GM12865 (cell line): ENCODE data around the gene ZC3H18.
"Not testable (repeated sequence)": the region's sequence is repeated elsewhere in the genome, so short reads cannot be mapped to it uniquely, and the experiment has no call there.

Experiments
- DNase-seq: peaks from one replicate; pipeline ENCODE4 v3.0.0; 2010; ENCODE audit warnings: low read depth
- H3K4me3 ChIP-seq: 2 replicates; pipeline ENCODE4 v1.5.1; 2011; ENCODE audit warnings: mild to moderate bottlenecking, low read depth, low read length, control low read depth
- TF ChIP-seq, protein P1 (sequence below): IDR thresholded peaks from 2 replicates; pipeline ENCODE4 v1.5.1; 2011; ENCODE audit warnings: low read length, control low read depth, low read depth, inconsistent platforms; ENCODE audit not compliant: insufficient read depth; ENCODE audit errors: missing control alignments

The ZC3H18 gene

GRCh38 chr16:88602091-88602490 lies 31.9 kb downstream of the ZC3H18 start:
- DNase-seq, result no peak
- TF ChIP-seq, protein P1, sequence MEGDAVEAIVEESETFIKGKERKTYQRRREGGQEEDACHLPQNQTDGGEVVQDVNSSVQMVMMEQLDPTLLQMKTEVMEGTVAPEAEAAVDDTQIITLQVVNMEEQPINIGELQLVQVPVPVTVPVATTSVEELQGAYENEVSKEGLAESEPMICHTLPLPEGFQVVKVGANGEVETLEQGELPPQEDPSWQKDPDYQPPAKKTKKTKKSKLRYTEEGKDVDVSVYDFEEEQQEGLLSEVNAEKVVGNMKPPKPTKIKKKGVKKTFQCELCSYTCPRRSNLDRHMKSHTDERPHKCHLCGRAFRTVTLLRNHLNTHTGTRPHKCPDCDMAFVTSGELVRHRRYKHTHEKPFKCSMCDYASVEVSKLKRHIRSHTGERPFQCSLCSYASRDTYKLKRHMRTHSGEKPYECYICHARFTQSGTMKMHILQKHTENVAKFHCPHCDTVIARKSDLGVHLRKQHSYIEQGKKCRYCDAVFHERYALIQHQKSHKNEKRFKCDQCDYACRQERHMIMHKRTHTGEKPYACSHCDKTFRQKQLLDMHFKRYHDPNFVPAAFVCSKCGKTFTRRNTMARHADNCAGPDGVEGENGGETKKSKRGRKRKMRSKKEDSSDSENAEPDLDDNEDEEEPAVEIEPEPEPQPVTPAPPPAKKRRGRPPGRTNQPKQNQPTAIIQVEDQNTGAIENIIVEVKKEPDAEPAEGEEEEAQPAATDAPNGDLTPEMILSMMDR, result no peak

DNA sequence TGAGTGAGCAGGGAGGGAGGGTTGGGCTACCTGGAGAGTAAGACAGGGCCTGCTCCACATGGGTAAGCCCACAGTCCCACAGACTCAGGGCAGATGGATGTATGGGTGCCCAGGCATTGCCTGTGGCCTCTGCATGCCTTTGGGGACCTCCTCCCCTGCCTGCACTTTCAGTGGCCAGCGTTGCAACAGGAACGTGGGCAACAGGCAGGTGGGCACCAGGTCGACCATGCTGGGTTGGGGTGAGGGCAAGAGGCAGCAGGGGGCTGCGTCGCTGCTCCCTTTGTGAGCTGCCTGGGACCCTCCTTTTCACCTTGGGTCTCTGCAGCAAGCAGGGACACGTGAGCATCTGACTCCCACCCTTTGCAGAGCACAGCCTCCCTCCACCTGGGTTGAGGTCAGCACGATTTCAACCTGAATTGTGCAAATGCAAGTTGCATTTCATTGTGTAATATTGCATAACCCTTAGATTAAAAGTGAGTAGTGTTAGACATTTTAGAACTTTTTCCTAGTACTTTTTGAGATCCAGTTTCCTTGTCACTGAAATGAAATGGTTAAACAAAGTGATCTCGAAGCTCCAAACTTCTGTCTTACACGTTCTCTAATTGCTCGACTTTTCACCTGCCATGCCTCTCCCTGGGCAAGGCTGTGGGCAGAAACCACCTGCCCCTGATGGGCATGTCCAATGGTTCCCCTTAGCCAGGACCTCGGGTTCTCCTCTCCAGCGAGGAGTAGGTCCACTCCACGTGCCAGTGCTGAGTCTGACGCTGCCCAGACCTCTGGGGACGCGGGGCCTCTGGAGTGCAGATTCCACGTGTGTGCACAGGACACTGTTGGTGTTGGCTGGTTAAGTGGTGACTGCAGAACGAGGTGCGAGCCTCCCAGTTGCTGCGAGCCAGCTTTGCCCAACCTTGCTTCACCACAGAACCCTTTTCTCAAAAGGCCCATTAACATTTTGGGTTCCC lies 35.3 kb downstream of the ZC3H18 start:
- TF ChIP-seq, protein P1, result no peak
- DNase-seq, result no peak
- no peak overlapping the region for H3K4me3 ChIP-seq

More at GRCh38 chr16:88602091-88602490, 31.9 kb downstream of the ZC3H18 start:
- H3K4me3 ChIP-seq, result no peak overlapping the region

DNA sequence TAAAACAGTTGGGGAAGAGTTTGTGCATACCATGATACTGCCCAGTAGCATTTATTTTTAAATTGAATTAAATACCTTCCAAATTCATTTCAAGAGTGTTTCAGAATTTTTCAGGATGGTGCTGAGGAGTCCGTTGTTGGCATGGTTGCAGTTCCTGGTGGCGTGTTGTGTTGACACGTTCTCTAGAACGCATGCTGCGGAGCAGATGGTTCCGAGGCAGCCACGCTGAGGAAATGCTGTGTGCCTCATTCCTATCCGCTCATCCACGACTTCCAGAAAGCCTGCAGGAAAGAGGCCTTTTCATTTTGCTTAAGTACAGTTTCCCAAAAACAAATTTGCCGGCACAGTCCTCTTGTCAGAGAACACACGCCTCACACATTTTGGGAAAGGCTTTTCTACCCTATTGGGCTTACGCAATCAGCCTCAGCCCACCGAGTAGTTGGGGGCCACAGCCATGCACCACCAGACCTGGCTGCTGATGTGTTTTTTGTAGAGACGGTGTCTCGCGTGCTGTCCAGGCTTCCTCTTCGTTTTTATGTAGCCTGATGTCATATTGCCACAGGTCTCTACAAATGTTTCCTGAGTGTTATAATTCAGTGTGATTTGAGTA lies 36.0 kb downstream of the ZC3H18 start:
- TF ChIP-seq, protein P1, result no peak
- H3K4me3 ChIP-seq, result no peak overlapping the region
- DNase-seq, result no peak

DNA sequence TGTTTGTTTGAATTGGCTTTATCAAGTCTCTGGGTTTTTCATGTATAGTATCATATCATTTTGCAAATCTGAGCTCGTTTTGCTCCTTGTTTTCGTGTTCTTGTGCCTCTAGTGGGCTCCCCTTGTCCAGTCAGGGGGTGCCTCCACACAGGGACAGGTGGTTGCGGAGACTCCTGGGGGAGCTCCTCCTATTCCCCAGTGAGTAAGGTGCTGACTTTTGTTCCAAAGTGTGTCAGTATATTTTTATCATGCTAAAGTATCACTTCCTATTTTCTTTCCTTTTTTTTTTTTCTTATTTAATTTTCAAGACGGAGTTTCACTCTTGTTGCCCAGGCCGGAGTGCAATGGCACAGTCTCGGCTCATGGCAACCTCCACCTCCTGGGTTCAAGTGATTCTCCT lies 37.9 kb downstream of the ZC3H18 start:
- H3K4me3 ChIP-seq, result no peak overlapping the region
- TF ChIP-seq, protein P1, result no peak
- no peak for DNase-seq

- H3K4me3 ChIP-seq, DNase-seq: not testable (repeated sequence)
Observed at GRCh38 chr16:88609426-88609825, 39.2 kb downstream of the ZC3H18 start.

DNA sequence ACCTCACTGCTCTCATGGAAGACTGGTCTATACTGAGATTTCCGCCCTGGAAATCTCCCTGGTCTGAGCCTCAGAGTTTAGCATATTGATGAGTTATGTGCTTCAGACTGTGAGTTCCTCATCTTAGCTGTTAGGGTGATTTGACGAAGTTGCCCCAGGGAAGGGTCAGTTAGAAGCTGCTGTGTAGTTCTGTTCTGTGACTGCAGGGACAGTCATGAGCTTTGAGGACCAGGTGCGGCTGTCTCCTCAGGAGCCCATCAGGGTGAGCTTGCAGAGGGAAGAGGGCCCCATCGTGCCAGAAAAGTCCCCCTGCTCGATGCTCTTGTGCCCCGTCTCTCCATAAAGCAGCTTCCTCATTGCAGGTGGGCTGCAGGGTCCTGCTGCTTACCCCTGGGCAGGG lies 39.9 kb downstream of the ZC3H18 start:
- TF ChIP-seq, protein P1, result peak; percentile 10
- DNase-seq, result no peak
- no peak overlapping the region for H3K4me3 ChIP-seq
